Neural cell (in vitro differentiated cells): ENCODE results near the gene TRPV3.

ENCODE experiments used
- RAD21 ChIP-seq: fragments of 450-650 bp; conservative IDR thresholded peaks from 2 replicates; pipeline ENCODE4 v1.6.1; 2014; ENCODE audit warnings: antibody characterized with exemption, mild to moderate bottlenecking, moderate library complexity
- TF ChIP-seq, protein P1 (sequence below): fragments of 450-650 bp; IDR thresholded peaks from 2 replicates; pipeline ENCODE4 v1.5.1; 2014; ENCODE audit warnings: antibody characterized with exemption, mild to moderate bottlenecking, moderate library complexity; ENCODE audit not compliant: poor library complexity, severe bottlenecking

- no peak for TF ChIP-seq RAD21
- TF ChIP-seq, protein P1, sequence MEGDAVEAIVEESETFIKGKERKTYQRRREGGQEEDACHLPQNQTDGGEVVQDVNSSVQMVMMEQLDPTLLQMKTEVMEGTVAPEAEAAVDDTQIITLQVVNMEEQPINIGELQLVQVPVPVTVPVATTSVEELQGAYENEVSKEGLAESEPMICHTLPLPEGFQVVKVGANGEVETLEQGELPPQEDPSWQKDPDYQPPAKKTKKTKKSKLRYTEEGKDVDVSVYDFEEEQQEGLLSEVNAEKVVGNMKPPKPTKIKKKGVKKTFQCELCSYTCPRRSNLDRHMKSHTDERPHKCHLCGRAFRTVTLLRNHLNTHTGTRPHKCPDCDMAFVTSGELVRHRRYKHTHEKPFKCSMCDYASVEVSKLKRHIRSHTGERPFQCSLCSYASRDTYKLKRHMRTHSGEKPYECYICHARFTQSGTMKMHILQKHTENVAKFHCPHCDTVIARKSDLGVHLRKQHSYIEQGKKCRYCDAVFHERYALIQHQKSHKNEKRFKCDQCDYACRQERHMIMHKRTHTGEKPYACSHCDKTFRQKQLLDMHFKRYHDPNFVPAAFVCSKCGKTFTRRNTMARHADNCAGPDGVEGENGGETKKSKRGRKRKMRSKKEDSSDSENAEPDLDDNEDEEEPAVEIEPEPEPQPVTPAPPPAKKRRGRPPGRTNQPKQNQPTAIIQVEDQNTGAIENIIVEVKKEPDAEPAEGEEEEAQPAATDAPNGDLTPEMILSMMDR: no peak
Observed at GRCh38 chr17:3572231-3572630, 14.6 kb upstream of the TRPV3 start.
